Parathyroid adenoma (tissue), 2 donors: Measurements from ENCODE around the gene CAMKK2.

ENCODE experiments used
- H2AFZ ChIP-seq: fragments of 300-600 bp; sonication (generic); one replicate; pipeline ENCODE4 v1.7.0; 2017; ENCODE audit warnings: antibody characterized with exemption, mild to moderate bottlenecking
- H3K27ac ChIP-seq: fragments of 300-600 bp; sonication (generic); one replicate; pipeline ENCODE4 v1.7.0; 2017
- H3K27me3 ChIP-seq: fragments of 300-600 bp; sonication (generic); one replicate; pipeline ENCODE4 v1.7.0; 2017; ENCODE audit warnings: low read length; ENCODE audit not compliant: control insufficient read depth, insufficient read depth
- H3K36me3 ChIP-seq: fragments of 300-600 bp; sonication (generic); one replicate; pipeline ENCODE4 v1.7.0; 2017; ENCODE audit warnings: low read length; ENCODE audit not compliant: control insufficient read depth, insufficient read depth
- H3K4me1 ChIP-seq: fragments of 300-600 bp; sonication (generic); one replicate; pipeline ENCODE4 v1.7.0; 2017; ENCODE audit warnings: control low read depth
- H3K4me2 ChIP-seq: fragments of 300-600 bp; sonication (generic); one replicate; pipeline ENCODE4 v1.7.0; 2017; ENCODE audit warnings: low read length
- H3K4me3 ChIP-seq: fragments of 300-600 bp; sonication (generic); one replicate; pipeline ENCODE4 v1.7.0; 2017; ENCODE audit warnings: low read depth, low read length
- H3K79me2 ChIP-seq: fragments of 300-600 bp; sonication (generic); one replicate; pipeline ENCODE4 v1.7.0; 2017; ENCODE audit warnings: control low read depth
- H3K9ac ChIP-seq: fragments of 300-600 bp; sonication (generic); one replicate; pipeline ENCODE4 v1.7.0; 2017; ENCODE audit warnings: mild to moderate bottlenecking
- H3K9me3 ChIP-seq: fragments of 300-600 bp; sonication (generic); one replicate; pipeline ENCODE4 v1.7.0; 2017; ENCODE audit warnings: low read length; ENCODE audit not compliant: control insufficient read depth
- TF ChIP-seq, protein P1 (sequence below): fragments of 300-600 bp; sonication (generic); IDR thresholded peaks from one replicate; pipeline ENCODE4 v1.7.0; 2017; ENCODE audit warnings: antibody characterized with exemption, mild to moderate bottlenecking
- donor health status: primary hyperparathyroidism.

The CAMKK2 gene

DNA sequence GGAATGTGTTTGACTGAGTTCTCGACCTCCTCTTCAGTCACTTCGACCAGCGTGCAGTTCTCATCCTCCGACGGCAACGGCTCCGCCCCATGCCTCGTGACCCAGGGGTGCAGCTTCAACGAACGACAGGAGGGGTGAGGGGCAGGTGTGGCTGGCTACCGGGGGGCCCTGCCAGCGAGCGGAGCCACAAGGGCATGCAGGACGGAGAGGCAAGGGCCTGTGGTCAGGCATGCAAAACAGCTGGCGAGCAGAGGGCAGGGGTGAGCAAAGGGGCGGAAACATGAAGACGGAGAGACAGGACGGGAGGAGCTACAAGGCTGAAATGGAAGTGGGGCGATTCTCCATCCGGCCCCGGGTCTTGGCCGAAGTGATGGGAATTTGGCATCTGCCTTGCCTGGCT, 47.9 kb downstream of the CAMKK2 start:
- no peaks in the 10 kb centered on the region for H3K36me3 ChIP-seq
- H3K9ac ChIP-seq = no peak overlapping the region
- no peaks in the 10 kb centered on the region for H3K27me3 ChIP-seq
- no peak overlapping the region for H3K4me3 ChIP-seq
- H3K4me2 ChIP-seq = no peak overlapping the region
- TF ChIP-seq, protein P1, sequence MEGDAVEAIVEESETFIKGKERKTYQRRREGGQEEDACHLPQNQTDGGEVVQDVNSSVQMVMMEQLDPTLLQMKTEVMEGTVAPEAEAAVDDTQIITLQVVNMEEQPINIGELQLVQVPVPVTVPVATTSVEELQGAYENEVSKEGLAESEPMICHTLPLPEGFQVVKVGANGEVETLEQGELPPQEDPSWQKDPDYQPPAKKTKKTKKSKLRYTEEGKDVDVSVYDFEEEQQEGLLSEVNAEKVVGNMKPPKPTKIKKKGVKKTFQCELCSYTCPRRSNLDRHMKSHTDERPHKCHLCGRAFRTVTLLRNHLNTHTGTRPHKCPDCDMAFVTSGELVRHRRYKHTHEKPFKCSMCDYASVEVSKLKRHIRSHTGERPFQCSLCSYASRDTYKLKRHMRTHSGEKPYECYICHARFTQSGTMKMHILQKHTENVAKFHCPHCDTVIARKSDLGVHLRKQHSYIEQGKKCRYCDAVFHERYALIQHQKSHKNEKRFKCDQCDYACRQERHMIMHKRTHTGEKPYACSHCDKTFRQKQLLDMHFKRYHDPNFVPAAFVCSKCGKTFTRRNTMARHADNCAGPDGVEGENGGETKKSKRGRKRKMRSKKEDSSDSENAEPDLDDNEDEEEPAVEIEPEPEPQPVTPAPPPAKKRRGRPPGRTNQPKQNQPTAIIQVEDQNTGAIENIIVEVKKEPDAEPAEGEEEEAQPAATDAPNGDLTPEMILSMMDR = no peak
- H3K4me1 ChIP-seq = no peaks in the 10 kb centered on the region
- H3K79me2 ChIP-seq = no peaks in the 10 kb centered on the region
- no peaks in the 10 kb centered on the region for H3K9me3 ChIP-seq
- H2AFZ ChIP-seq = no peak overlapping the region
- no peak overlapping the region for H3K27ac ChIP-seq

DNA sequence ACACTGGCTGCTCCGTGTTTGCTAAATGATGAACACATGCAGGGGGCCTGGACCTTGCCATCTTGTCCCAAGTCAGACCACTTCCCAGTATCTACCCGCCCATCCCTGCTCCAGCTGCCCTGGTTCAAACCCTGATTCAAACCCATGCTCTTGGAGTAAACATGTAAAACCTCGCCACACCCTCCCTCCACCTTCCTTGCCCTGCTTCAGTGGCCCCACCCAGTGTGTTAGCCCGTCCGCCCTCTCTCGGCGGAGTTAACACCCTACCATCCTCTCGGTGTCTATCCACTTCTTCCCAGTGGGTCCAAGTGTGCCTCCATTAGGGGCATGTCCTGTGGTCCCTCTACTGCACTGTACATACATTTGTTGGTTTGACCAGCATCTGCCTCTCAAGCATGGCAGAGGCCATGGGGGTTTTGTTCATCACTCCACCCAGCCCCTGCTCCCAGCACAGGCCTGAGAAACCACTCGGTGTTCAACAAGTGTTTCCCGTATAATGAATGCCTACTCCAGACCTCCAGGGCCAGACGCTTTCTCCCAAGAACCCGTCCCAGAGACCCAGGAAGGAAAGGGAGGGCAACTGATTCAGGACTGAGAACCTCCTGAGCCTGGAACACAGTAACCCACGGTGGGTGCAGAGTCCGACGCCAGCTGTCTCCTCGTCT, 49.5 kb downstream of the CAMKK2 start:
- Histone ChIP-seq H3K9me3 (no peaks in the 10 kb centered on the region), H3K36me3 (no peaks in the 10 kb centered on the region), H3K27me3 (no peaks in the 10 kb centered on the region), H3K4me3 (no peak overlapping the region), H3K79me2 (no peaks in the 10 kb centered on the region), H3K27ac (no peak overlapping the region), H3K9ac (no peak overlapping the region), H3K4me2 (no peak overlapping the region), H3K4me1 (no peaks in the 10 kb centered on the region), H2AFZ (no peak overlapping the region)
- TF ChIP-seq, protein P1 = no peak

DNA sequence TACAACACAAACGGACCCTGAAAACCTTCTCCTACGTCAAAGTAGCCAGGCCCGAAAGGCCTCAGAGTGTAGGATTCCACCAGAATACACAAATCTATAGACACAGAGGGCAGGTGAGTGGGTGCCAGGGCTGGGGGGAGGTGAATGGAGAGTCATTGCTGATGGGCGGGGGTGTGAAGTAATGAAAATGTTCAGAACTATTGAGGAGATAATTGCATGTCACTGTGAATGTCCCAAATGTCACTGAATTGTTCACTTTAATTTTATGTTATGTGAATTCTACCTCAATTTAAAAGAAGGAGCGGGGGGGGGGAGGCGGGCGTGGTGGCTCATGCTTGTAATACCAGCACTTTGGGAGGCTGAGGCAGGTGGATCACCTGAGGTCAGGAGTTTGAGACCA, 50.6 kb downstream of the CAMKK2 start:
- no peak overlapping the region for H3K27ac ChIP-seq
- no peak overlapping the region for H2AFZ ChIP-seq
- H3K9me3 ChIP-seq = no peaks in the 10 kb centered on the region
- H3K9ac ChIP-seq = no peak overlapping the region
- no peaks in the 10 kb centered on the region for H3K79me2 ChIP-seq
- TF ChIP-seq, protein P1 = no peak
- H3K4me3 ChIP-seq = no peak overlapping the region
- no peaks in the 10 kb centered on the region for H3K4me1 ChIP-seq
- H3K27me3 ChIP-seq = no peaks in the 10 kb centered on the region
- no peaks in the 10 kb centered on the region for H3K36me3 ChIP-seq
- no peak overlapping the region for H3K4me2 ChIP-seq

DNA sequence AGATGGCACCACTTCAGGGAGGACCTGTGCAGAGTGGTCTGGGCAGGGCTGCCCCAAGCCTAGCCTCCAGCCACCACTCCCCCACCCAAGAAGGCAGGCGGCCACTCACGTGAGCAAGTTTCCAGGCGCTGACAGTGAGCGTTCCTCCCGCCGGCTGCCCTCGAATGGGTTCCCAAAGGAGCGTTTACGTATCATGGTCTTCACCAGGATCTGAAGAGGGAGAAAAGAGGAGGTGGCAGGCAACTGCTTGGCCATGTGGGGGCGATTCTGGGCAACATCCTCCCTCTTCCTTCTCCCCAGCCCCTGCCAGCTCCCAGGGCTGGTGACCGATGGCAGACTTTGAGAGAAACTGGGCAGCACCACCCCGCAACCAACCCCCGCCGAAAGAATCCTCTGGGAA, 51.5 kb downstream of the CAMKK2 start:
- H2AFZ ChIP-seq = no peak overlapping the region
- no peaks in the 10 kb centered on the region for H3K4me1 ChIP-seq
- TF ChIP-seq, protein P1 = no peak
- H3K27me3 ChIP-seq = no peaks in the 10 kb centered on the region
- H3K36me3 ChIP-seq = no peaks in the 10 kb centered on the region
- H3K4me2 ChIP-seq = no peak overlapping the region
- no peak overlapping the region for H3K4me3 ChIP-seq
- no peaks in the 10 kb centered on the region for H3K79me2 ChIP-seq
- no peak overlapping the region for H3K27ac ChIP-seq
- H3K9me3 ChIP-seq = no peaks in the 10 kb centered on the region
- no peak overlapping the region for H3K9ac ChIP-seq
